Gastrocnemius medialis (tissue), 4 donors: ENCODE data around the gene SLC12A9. TPM values are rescaled to one million over a fixed set of nuclear protein-coding genes. Genes with fewer than 3 reads are reported as not detected.

ENCODE experiments used
- ATAC-seq, 2 donors: fragments of 150-250 bp; one replicate each; pipeline ENCODE4 v1.9.1; 2016
- DNase-seq, 2 donors: peaks; one replicate each; pipeline ENCODE4 v3.0.0-alpha.2; 2019
- H3K27ac ChIP-seq, 4 donors: fragments of 200-600 bp; sonication (generic); 1 replicate in 1 of 4; 2 replicates in 3 of 4; pipeline ENCODE4 v1.5.1; 2016 to 2018; ENCODE audit warnings: mild to moderate bottlenecking in 2 of 4, moderate library complexity in 1 of 4
- H3K27me3 ChIP-seq, 3 donors: fragments of 200-600 bp; sonication (generic) in 2 of 3; 1 replicate in 1 of 3; 2 replicates in 2 of 3; pipeline versions ENCODE4 v1.5.1 to v1.6.0; 2016 to 2019; ENCODE audit warnings: mild to moderate bottlenecking in 1 of 3, moderate library complexity in 1 of 3
- H3K36me3 ChIP-seq, 2 donors: fragments of 200-600 bp; sonication (generic) in 1 of 2; one replicate each; pipeline ENCODE4 v1.5.1; 2017 to 2018
- H3K4me1 ChIP-seq, 2 donors: fragments of 200-600 bp; sonication (generic) in 1 of 2; one replicate each; pipeline ENCODE4 v1.5.1; 2016 to 2017; ENCODE audit warnings: mild to moderate bottlenecking in 2 of 2
- H3K4me3 ChIP-seq, 4 donors: fragments of 200-600 bp; sonication (generic) in 3 of 4; 1 replicate in 1 of 4; 2 replicates in 3 of 4; pipeline ENCODE4 v1.5.1; 2016 to 2019; ENCODE audit warnings: mild to moderate bottlenecking in 2 of 4
- H3K9me3 ChIP-seq, 3 donors: fragments of 200-600 bp; sonication (generic) in 2 of 3; 1 replicate in 1 of 3; 2 replicates in 2 of 3; pipeline ENCODE4 v1.5.1; 2016 to 2019
- POLR2A ChIP-seq, 2 donors: fragments of 450-650 bp; IDR thresholded peaks; one replicate each; pipeline ENCODE4 v1.6.1; 2017; ENCODE audit warnings: antibody characterized with exemption in 2 of 2, mild to moderate bottlenecking in 2 of 2, moderate library complexity in 2 of 2
- in situ Hi-C, 4 donors: fragments of 200-750 bp; cut with MboI; loops; one replicate each; pipeline versions ENCODE4 v1.15.0 to v1.8.0; 2017; ENCODE audit warnings: low sequenced_read_pairs in 4 of 4
- intact Hi-C: fragments of 100-400 bp; cut with DNase I; formaldehyde crosslinking; loops from one replicate; pipeline ENCODE4 v1.15.1; 2023; ENCODE audit warnings: low total_unique reads
- total RNA-seq, 4 donors: library from RNA; depleted of rRNA; stranded (reverse); fragments of >200 nt; gene quantifications; one replicate each; pipeline versions ENCODE4 v1.1.0 to v1.2.3, GENCODE V29; 2016
- TF ChIP-seq, protein P1 (sequence below), 5 experiments: fragments of 450-650 bp in 3 of 5; fragments of 200-600 bp in 2 of 5; sonication (generic) in 2 of 5; IDR thresholded peaks in 4 of 5; conservative IDR thresholded peaks in 1 of 5; 1 replicate in 4 of 5; 2 replicates in 1 of 5; pipeline ENCODE4 v1.5.1; 2016 to 2019; ENCODE audit warnings: antibody characterized with exemption in 5 of 5, mild to moderate bottlenecking in 3 of 5, moderate library complexity in 3 of 5

Gene SLC12A9
- total RNA-seq, 4 donors from 2014 or later, result 2.5 to 4.3 (median 3.8) TPM

- TF ChIP-seq, protein P1, sequence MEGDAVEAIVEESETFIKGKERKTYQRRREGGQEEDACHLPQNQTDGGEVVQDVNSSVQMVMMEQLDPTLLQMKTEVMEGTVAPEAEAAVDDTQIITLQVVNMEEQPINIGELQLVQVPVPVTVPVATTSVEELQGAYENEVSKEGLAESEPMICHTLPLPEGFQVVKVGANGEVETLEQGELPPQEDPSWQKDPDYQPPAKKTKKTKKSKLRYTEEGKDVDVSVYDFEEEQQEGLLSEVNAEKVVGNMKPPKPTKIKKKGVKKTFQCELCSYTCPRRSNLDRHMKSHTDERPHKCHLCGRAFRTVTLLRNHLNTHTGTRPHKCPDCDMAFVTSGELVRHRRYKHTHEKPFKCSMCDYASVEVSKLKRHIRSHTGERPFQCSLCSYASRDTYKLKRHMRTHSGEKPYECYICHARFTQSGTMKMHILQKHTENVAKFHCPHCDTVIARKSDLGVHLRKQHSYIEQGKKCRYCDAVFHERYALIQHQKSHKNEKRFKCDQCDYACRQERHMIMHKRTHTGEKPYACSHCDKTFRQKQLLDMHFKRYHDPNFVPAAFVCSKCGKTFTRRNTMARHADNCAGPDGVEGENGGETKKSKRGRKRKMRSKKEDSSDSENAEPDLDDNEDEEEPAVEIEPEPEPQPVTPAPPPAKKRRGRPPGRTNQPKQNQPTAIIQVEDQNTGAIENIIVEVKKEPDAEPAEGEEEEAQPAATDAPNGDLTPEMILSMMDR (IDR thresholded peaks at IDR 0.05 in 4 of 5, conservative IDR thresholded peaks at IDR 0.05 in 1 of 5), result no peak
- TF ChIP-seq POLR2A (IDR thresholded peaks at IDR 0.05), result no peak
- H3K9me3 ChIP-seq, result no peaks in the 10 kb centered on the region
- H3K27me3 ChIP-seq, result no peaks in the 10 kb centered on the region
- DNase-seq (no peak), ATAC-seq (no peak)
- intact Hi-C loops (no loop called here), in situ Hi-C loops (no loop called here)
- H3K4me1 ChIP-seq, result peaks cover 14 to 30% of the 10 kb centered on the region in 2 donors
- no peak overlapping the region for H3K4me3 ChIP-seq
- H3K27ac ChIP-seq, result peak overlapping the region; percentile 48 to 99 (median 96)
- peaks cover 0 to 59% of the 10 kb centered on the region in 2 donors for H3K36me3 ChIP-seq
These were observed 35.2 kb downstream of the SLC12A9 start for GRCh38 chr7:100887516-100888290.

GRCh38 chr7:100888291-100888987, 35.9 kb downstream of the SLC12A9 start:
- TF ChIP-seq POLR2A (IDR thresholded peaks at IDR 0.05), result no peak
- TF ChIP-seq, protein P1 (IDR thresholded peaks at IDR 0.05 in 4 of 5, conservative IDR thresholded peaks at IDR 0.05 in 1 of 5), result no peak
- intact Hi-C loops, result no loop called here
- H3K27ac ChIP-seq, result peak overlapping the region; percentile 95 to 99 (median 97)

GRCh38 chr7:100888988-100889750, 36.7 kb downstream of the SLC12A9 start, which contains the start of gene UFSP1:
Gene UFSP1 (minus strand): TSS chr7:100889715. CDS start chr7:100889271, 444 bp downstream.
- TF ChIP-seq, protein P1 (IDR thresholded peaks at IDR 0.05 in 4 of 5, conservative IDR thresholded peaks at IDR 0.05 in 1 of 5), result peak in 1 of 5 experiments; percentile 10
- no peak for TF ChIP-seq POLR2A (IDR thresholded peaks at IDR 0.05)
- peak within 1 kb of the TSS; percentile 69 to 89 (median 85) for H3K4me3 ChIP-seq
- H3K36me3 ChIP-seq, result peaks cover 0 to 45% of the 10 kb centered on the region in 2 donors
- ATAC-seq (peak; percentile 49 to 59), DNase-seq (peak in 1 of 2 donors; percentile 46)
- no peaks in the 10 kb centered on the region for H3K9me3 ChIP-seq
- H3K4me1 ChIP-seq, result peaks cover 22 to 40% of the 10 kb centered on the region in 2 donors
- H3K27ac ChIP-seq, result peak within 1 kb of the TSS; percentile 95 to 99 (median 97)
- intact Hi-C loops (loop anchor here (1.0 kb wide), 1 partner anchor 14 kb away; the partner anchor contains the start of gene SRRT), in situ Hi-C loops (no loop called here)
- H3K27me3 ChIP-seq, result no peaks in the 10 kb centered on the region

More at GRCh38 chr7:100888291-100888987, 35.9 kb downstream of the SLC12A9 start:
- no peaks in the 10 kb centered on the region for H3K9me3 ChIP-seq
- DNase-seq, result no peak
- H3K4me1 ChIP-seq, result peaks cover 19 to 33% of the 10 kb centered on the region in 2 donors
- H3K4me3 ChIP-seq, result peak overlapping the region; percentile 69 to 89 (median 85)
- in situ Hi-C loops, result no loop called here
- ATAC-seq, result no peak
- peaks cover 0 to 52% of the 10 kb centered on the region in 2 donors for H3K36me3 ChIP-seq
- H3K27me3 ChIP-seq, result no peaks in the 10 kb centered on the region
